Thoracic aorta (tissue), 2 donors: Measurements from ENCODE around the gene MRPS22. TPM values are rescaled to one million over a fixed set of nuclear protein-coding genes. Genes with fewer than 3 reads are reported as not detected.

Source experiments
- ATAC-seq: fragments of 150-250 bp; one replicate; pipeline ENCODE4 v1.8.0; 2017; ENCODE audit warnings: low read depth; ENCODE audit not compliant: insufficient number of reproducible peaks, low FRiP score
- DNase-seq: peaks from one replicate; pipeline ENCODE4 v3.0.0-alpha.2; 2020; ENCODE audit warnings: low spot score
- H3K27ac ChIP-seq, 2 donors: fragments of 200-600 bp; sonication (generic); 1 replicate in 1 of 2; 2 replicates in 1 of 2; pipeline ENCODE4 v1.5.1; 2016; ENCODE audit warnings: mild to moderate bottlenecking in 2 of 2, moderate library complexity in 2 of 2
- H3K27me3 ChIP-seq: fragments of 200-600 bp; sonication (generic); replicated peaks from 2 replicates; pipeline ENCODE4 v1.6.0; 2016; ENCODE audit warnings: mild to moderate bottlenecking; ENCODE audit not compliant: insufficient read depth
- H3K36me3 ChIP-seq: fragments of 200-600 bp; sonication (generic); one replicate; pipeline ENCODE4 v1.5.1; 2016
- H3K4me1 ChIP-seq, 2 donors: fragments of 200-600 bp; sonication (generic); 1 replicate in 1 of 2; 2 replicates in 1 of 2; pipeline versions ENCODE4 v1.5.1 to v1.6.0; 2016; ENCODE audit warnings: low read depth in 2 of 2, mild to moderate bottlenecking in 1 of 2; ENCODE audit not compliant: control insufficient read depth in 1 of 2
- H3K4me3 ChIP-seq: fragments of 200-600 bp; sonication (generic); 2 replicates; pipeline ENCODE4 v1.5.1; 2016; ENCODE audit warnings: mild to moderate bottlenecking
- H3K9me3 ChIP-seq: fragments of 200-600 bp; sonication (generic); 2 replicates; pipeline ENCODE4 v1.5.1; 2016
- CTCF ChIP-seq: fragments of 200-600 bp; sonication (generic); IDR thresholded peaks from one replicate; pipeline ENCODE4 v1.5.1; 2019; ENCODE audit warnings: antibody characterized with exemption
- total RNA-seq, 2 donors: library from RNA; depleted of rRNA; stranded (reverse); fragments of >200 nt; gene quantifications; one replicate each; pipeline versions ENCODE4 v1.1.0 to v1.2.3, GENCODE V29; 2016

MRPS22 gene
- total RNA-seq, 2 donors from 2014 or later = 21.3 to 32.2 TPM

- no peaks in the 10 kb centered on the region for H3K36me3 ChIP-seq
- no peaks in the 10 kb centered on the region for H3K27me3 ChIP-seq
- no peak for ATAC-seq
- H3K4me3 ChIP-seq = no peak overlapping the region
- no peaks in the 10 kb centered on the region for H3K9me3 ChIP-seq
- no peaks in the 10 kb centered on the region for H3K4me1 ChIP-seq
- no peak overlapping the region for H3K27ac ChIP-seq
- DNase-seq = no peak
- TF ChIP-seq CTCF = no peak
These were observed 26.6 kb upstream of the MRPS22 start for GRCh38 chr3:139317215-139317614.

GRCh38 chr3:139317660-139318430 lies 26.0 kb upstream of the MRPS22 start:
- Histone ChIP-seq H3K9me3 (no peaks in the 10 kb centered on the region), H3K4me1 (no peaks in the 10 kb centered on the region), H3K36me3 (no peaks in the 10 kb centered on the region), H3K4me3 (no peak overlapping the region), H3K27me3 (no peaks in the 10 kb centered on the region), H3K27ac (no peak overlapping the region)
- ATAC-seq (no peak), DNase-seq (no peak)
- TF ChIP-seq CTCF = no peak

- Histone ChIP-seq H3K27me3 (no peaks in the 10 kb centered on the region), H3K4me1 (no peaks in the 10 kb centered on the region), H3K4me3 (no peak overlapping the region), H3K9me3 (no peaks in the 10 kb centered on the region), H3K27ac (no peak overlapping the region), H3K36me3 (no peaks in the 10 kb centered on the region)
- ATAC-seq (no peak), DNase-seq (no peak)
- TF ChIP-seq CTCF = no peak
These were observed 25.4 kb upstream of the MRPS22 start for GRCh38 chr3:139318431-139318816.

GRCh38 chr3:139318826-139319225 lies 25.0 kb upstream of the MRPS22 start:
- Histone ChIP-seq H3K9me3 (no peaks in the 10 kb centered on the region), H3K4me3 (no peak overlapping the region), H3K36me3 (no peaks in the 10 kb centered on the region), H3K27ac (no peak overlapping the region), H3K4me1 (no peaks in the 10 kb centered on the region), H3K27me3 (no peaks in the 10 kb centered on the region)
- ATAC-seq = no peak
- no peak for DNase-seq
- no peak for TF ChIP-seq CTCF

GRCh38 chr3:139319428-139320402 lies 24.1 kb upstream of the MRPS22 start:
- DNase-seq (no peak), ATAC-seq (no peak)
- Histone ChIP-seq H3K36me3 (no peaks in the 10 kb centered on the region), H3K4me3 (no peak overlapping the region), H3K9me3 (no peaks in the 10 kb centered on the region), H3K4me1 (no peaks in the 10 kb centered on the region), H3K27ac (no peak overlapping the region), H3K27me3 (no peaks in the 10 kb centered on the region)
- no peak for TF ChIP-seq CTCF
